Kidney (tissue), 14 donors: ENCODE data around the gene LY86. TPM values are rescaled to one million over a fixed set of nuclear protein-coding genes. Genes with fewer than 3 reads are reported as not detected.
A peak's percentile ranks its signal among the peaks of the same experiment; 100 is the strongest.

Experiments used
- DNase-seq, 5 donors: peaks; one replicate each; pipeline ENCODE4 v3.0.0-alpha.2; 2013 to 2020
- FAIRE-seq: peaks from 2 replicates; lab custom pipeline; 2012; peaks lifted over from hg19 to GRCh38; lab: Jason Lieb, UNC
- H3K27ac ChIP-seq, 2 donors: one replicate each; pipeline ENCODE4 v1.7.0; 2013; ENCODE audit warnings: low read depth in 2 of 2, low read length in 2 of 2, inconsistent platforms in 1 of 2
- H3K27me3 ChIP-seq: one replicate; pipeline ENCODE4 v1.7.1; 2013; ENCODE audit warnings: low read length, inconsistent platforms; ENCODE audit not compliant: control insufficient read depth, insufficient read depth
- H3K36me3 ChIP-seq, 3 donors: one replicate each; pipeline versions ENCODE4 v1.7.0 to v1.7.1; 2013; ENCODE audit warnings: low read length in 3 of 3, control low read depth in 1 of 3, inconsistent platforms in 1 of 3; ENCODE audit not compliant: insufficient read depth in 3 of 3, control insufficient read depth in 2 of 3
- H3K4me1 ChIP-seq, 3 donors: one replicate each; pipeline versions ENCODE4 v1.7.0 to v1.7.1; 2013; ENCODE audit warnings: low read length in 3 of 3, inconsistent platforms in 1 of 3, low read depth in 1 of 3; ENCODE audit not compliant: control insufficient read depth in 2 of 3, insufficient read depth in 2 of 3
- H3K4me3 ChIP-seq, 3 donors: one replicate each; pipeline versions ENCODE4 v1.7.0 to v1.8.1; 2013; ENCODE audit warnings: low read length in 3 of 3, control low read depth in 1 of 3, inconsistent platforms in 1 of 3
- H3K9ac ChIP-seq, 3 donors: one replicate each; pipeline versions ENCODE4 v1.7.0 to v1.7.1; 2013; ENCODE audit warnings: low read length in 3 of 3, control low read depth in 1 of 3, inconsistent platforms in 1 of 3
- H3K9me3 ChIP-seq, 3 donors: one replicate each; pipeline versions ENCODE4 v1.7.0 to v1.7.1; 2013; ENCODE audit warnings: low read length in 3 of 3, control low read depth in 1 of 3, inconsistent platforms in 1 of 3; ENCODE audit not compliant: control insufficient read depth in 2 of 3, insufficient read depth in 1 of 3
- intact Hi-C: fragments of 100-400 bp; cut with DNase I; formaldehyde crosslinking; loops from one replicate; pipeline ENCODE4 v1.11.1; 2022
- polyA plus RNA-seq: library from polyadenylated mRNA; stranded (reverse); fragments of 350-450 nt; fragmentation: Illumina TruSeq; extraction: RNeasy Lipid Tissue Mini Kit (QIAGEN cat#74804); gene quantifications from one replicate; pipeline ENCODE4 v1.2.3, GENCODE V29; 2014; ENCODE audit warnings: low read depth, low replicate concordance; ENCODE audit not compliant: insufficient read depth
- total RNA-seq: library from RNA; stranded (reverse); fragmentation: NEBNext Ultra II Directional; extraction: Animal tissue kit (Norgen Biotek cat#: 25700); gene quantifications from one replicate; pipeline ENCODE4 v1.2.1, GENCODE V29; 2021
- TF ChIP-seq, protein P1 (sequence below): IDR thresholded peaks from 3 replicates; pipeline ENCODE4 v1.5.1; 2012; ENCODE audit warnings: mild to moderate bottlenecking, moderate library complexity, borderline replicate concordance; ENCODE audit not compliant: insufficient read depth; ENCODE audit errors: extremely low read depth
- donor health status: control.
- donor health status: control.
- donor health status: control.
- donor health status: control.
- donor health status: control.
- donor health status: DM: yes; HTN: yes; CAD: no.
- donor health status: Normal renal cell carcinoma (clear cell type).

Gene LY86
- total and polyA plus RNA-seq, 2 donors from 2014 or later, result 4.8 to 6.1 TPM

DNA sequence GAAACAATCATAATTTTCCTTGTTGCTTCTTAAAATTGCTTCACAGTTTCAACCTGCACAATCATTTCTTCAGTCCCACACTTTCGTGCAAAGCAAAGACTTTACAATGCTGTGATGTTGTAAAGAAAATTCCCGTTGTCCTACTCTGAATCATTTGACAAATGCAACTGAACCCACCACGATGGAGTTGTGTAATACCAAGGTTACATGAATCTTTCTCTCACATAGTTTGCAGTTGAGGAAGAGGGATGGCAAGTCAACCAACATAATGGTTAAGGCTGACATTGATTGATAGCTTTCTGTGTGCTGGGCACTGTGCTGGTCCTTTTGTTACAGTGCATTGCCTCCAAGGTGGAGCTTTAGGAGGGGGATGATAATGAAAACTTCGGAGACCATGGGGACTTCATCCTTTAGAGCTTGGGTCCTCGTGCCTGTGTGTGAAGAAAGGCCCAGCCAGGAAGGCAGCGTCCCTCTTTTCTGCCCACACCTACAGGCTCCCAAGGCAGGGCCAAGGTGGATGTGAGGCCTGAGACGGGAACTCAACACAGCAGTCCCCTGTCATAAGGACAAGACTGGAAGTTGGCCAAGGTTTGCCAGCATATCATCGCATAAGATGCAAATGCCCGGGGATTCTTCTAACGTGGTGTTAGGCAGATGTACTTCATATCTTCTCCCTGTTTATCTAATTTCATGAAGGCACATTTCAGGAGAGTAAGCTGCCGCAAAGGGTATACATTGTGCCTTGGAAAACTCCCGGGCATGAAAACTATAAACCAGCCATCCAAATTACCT, 96.9 kb downstream of the LY86 start:
- peaks cover 10 to 30% (median 28%) of the 10 kb centered on the region in 3 donors for H3K4me1 ChIP-seq
- TF ChIP-seq, protein P1, sequence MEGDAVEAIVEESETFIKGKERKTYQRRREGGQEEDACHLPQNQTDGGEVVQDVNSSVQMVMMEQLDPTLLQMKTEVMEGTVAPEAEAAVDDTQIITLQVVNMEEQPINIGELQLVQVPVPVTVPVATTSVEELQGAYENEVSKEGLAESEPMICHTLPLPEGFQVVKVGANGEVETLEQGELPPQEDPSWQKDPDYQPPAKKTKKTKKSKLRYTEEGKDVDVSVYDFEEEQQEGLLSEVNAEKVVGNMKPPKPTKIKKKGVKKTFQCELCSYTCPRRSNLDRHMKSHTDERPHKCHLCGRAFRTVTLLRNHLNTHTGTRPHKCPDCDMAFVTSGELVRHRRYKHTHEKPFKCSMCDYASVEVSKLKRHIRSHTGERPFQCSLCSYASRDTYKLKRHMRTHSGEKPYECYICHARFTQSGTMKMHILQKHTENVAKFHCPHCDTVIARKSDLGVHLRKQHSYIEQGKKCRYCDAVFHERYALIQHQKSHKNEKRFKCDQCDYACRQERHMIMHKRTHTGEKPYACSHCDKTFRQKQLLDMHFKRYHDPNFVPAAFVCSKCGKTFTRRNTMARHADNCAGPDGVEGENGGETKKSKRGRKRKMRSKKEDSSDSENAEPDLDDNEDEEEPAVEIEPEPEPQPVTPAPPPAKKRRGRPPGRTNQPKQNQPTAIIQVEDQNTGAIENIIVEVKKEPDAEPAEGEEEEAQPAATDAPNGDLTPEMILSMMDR, result no peak

DNA sequence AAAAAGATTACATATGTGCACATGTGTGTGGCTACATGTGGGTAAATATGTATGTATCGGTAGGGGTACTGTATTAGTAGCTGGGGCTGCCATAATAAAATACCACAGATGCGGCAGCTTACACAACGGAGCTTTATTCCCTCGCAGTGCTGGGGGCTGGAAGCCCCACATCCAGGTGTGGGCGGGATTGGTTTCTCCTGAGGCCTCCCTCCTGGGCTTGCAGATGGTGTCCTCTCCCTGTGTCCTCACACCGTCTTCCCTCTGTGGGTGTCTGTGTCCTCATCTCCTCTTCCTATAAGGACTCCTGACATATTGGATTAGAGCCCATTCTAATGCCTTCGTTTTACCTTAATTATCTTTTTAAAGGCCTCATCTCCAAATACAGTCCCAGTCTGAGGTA, 97.7 kb downstream of the LY86 start:
- TF ChIP-seq, protein P1, result no peak
- FAIRE-seq (no peak), DNase-seq (no peak)
- no peak overlapping the region for H3K9ac ChIP-seq
- no peaks in the 10 kb centered on the region for H3K27me3 ChIP-seq
- peaks cover 10 to 30% (median 28%) of the 10 kb centered on the region in 3 donors for H3K4me1 ChIP-seq
- H3K27ac ChIP-seq, result peak overlapping the region; percentile 75 to 78
- peak overlapping the region in 2 of 3 donors; percentile 53 to 64 for H3K4me3 ChIP-seq
- intact Hi-C loops, result no loop called here
- H3K9me3 ChIP-seq, result no peaks in the 10 kb centered on the region
- no peaks in the 10 kb centered on the region for H3K36me3 ChIP-seq

More for the DNA sequence above, 96.9 kb downstream of the LY86 start:
- no peak for FAIRE-seq
- DNase-seq, result no peak
- Histone ChIP-seq H3K4me3 (no peak overlapping the region), H3K9me3 (no peaks in the 10 kb centered on the region), H3K36me3 (no peaks in the 10 kb centered on the region), H3K27ac (no peak overlapping the region), H3K27me3 (no peaks in the 10 kb centered on the region), H3K9ac (no peak overlapping the region)
- intact Hi-C loops, result no loop called here

DNA sequence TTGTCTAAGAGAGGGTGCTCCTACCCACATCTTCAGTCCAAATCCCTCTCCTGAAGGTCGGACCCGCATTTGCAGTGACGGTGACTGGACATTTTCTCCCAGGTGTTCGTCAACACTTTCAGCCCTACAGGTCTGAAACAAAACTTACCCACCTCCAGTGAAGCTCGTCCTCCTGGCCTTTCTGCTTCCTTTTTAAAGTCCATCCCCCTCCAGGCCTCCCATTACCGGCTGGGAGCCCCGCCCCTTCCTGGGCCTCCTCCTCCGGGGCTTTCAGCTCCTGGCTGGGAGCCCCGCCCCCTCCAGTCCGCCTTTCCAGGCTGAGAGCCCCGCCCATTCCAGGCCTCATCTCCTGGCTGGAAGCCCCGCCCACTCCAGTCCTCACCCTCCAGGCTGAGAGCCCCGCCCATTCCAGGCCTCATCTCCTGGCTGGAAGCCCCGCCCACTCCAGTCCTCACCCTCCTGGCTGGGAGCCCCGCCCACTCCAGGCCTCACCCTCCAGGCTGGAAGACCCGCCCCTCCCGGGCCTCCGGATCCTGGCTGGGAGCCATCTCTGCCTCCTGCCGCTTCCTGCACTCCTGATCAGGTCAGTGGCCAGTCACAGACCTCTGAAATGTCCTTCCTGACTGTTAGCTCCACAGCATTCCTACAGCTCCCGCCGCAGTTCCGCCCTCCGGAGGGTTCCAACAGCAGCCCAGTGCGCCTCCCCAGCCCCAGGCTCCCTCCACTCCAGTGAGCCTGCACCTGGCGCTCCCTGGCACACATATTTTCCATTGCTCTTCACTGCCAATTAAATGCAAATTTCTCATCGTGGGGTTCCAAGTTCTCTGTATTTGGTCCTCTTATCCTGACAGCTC, 98.5 kb downstream of the LY86 start:
- intact Hi-C loops, result no loop called here
- peak overlapping the region; percentile 75 to 81 for H3K27ac ChIP-seq
- peak overlapping the region in 1 of 3 donors; percentile 41 for H3K9ac ChIP-seq
- TF ChIP-seq, protein P1, result no peak
- peak; percentile 90 to 99 (median 91) for DNase-seq
- no peaks in the 10 kb centered on the region for H3K36me3 ChIP-seq
- H3K27me3 ChIP-seq, result no peaks in the 10 kb centered on the region
- H3K4me3 ChIP-seq, result peak overlapping the region in 2 of 3 donors; percentile 54 to 64
- FAIRE-seq, result peak; percentile 45
- H3K4me1 ChIP-seq, result peaks cover 10 to 30% (median 28%) of the 10 kb centered on the region in 3 donors
- no peaks in the 10 kb centered on the region for H3K9me3 ChIP-seq
